Gastroesophageal sphincter (tissue), 3 donors: ENCODE measurements around the gene HSPBAP1.

Experiments
- EP300 ChIP-seq: sonication (generic); formaldehyde crosslinking; IDR thresholded peaks from one replicate; pipeline ENCODE4 v1.6.1; 2017; ENCODE audit warnings: antibody characterized with exemption, mild to moderate bottlenecking
- POLR2A ChIP-seq, 2 donors: fragments of 450-650 bp; IDR thresholded peaks; one replicate each; pipeline ENCODE4 v1.6.1; 2017; ENCODE audit warnings: antibody characterized with exemption in 2 of 2, mild to moderate bottlenecking in 2 of 2, moderate library complexity in 1 of 2
- POLR2AphosphoS5 ChIP-seq: sonication (generic); formaldehyde crosslinking; IDR thresholded peaks from one replicate; pipeline ENCODE4 v1.6.1; 2017; ENCODE audit warnings: antibody characterized with exemption
- TF ChIP-seq, protein P1 (sequence below), 4 experiments: fragments of 200-600 bp in 2 of 4; fragments of 450-650 bp in 2 of 4; sonication (generic) in 1 of 4; IDR thresholded peaks; one replicate each; pipeline ENCODE4 v1.5.1; 2017 to 2019; ENCODE audit warnings: antibody characterized with exemption in 4 of 4, mild to moderate bottlenecking in 2 of 4, moderate library complexity in 2 of 4

DNA sequence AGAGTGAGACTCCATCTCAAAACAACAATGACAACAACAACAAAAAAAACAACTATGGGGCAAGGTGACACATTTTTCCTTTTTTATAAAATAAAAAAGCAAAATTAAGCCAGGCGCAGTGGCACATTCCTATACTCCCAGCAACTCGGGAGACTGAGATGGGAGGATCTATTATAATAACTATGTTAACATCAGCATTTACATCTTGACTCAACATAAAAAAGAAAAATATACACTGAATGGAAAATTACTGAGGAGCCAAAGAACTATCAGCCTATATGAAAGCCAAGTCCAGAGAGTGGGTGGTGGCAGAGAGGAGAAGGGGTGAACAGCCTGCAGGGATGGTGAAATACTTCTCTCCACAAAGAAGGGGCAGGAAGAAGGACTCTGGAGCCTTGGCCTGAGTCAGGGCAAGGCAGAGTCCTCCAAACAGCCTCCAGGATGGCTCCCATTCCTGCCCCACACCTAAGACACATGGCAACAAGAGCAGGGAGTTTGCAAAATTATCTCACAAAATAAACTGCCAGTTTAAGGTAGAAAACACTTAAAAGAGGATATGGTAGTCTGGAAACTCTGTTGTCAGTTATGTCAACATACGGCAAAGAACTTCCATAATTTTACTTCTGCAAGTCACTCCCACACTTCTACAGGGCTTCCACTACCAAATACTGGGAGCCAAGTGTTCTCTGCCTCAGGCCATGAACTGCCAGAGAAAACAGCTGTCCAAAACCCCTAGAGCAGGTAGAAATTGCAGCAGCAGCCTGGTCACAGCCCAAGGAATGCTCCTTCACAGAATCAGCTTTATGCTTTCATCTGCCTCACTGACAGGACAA lies 25.9 kb downstream of the HSPBAP1 start:
- no peak for TF ChIP-seq POLR2A (IDR thresholded peaks at IDR 0.05)
- TF ChIP-seq, protein P1, sequence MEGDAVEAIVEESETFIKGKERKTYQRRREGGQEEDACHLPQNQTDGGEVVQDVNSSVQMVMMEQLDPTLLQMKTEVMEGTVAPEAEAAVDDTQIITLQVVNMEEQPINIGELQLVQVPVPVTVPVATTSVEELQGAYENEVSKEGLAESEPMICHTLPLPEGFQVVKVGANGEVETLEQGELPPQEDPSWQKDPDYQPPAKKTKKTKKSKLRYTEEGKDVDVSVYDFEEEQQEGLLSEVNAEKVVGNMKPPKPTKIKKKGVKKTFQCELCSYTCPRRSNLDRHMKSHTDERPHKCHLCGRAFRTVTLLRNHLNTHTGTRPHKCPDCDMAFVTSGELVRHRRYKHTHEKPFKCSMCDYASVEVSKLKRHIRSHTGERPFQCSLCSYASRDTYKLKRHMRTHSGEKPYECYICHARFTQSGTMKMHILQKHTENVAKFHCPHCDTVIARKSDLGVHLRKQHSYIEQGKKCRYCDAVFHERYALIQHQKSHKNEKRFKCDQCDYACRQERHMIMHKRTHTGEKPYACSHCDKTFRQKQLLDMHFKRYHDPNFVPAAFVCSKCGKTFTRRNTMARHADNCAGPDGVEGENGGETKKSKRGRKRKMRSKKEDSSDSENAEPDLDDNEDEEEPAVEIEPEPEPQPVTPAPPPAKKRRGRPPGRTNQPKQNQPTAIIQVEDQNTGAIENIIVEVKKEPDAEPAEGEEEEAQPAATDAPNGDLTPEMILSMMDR (IDR thresholded peaks at IDR 0.05): no peak
- TF ChIP-seq POLR2AphosphoS5: no peak
- TF ChIP-seq EP300: no peak
